ENCODE measurements around the gene HK3.

DNA sequence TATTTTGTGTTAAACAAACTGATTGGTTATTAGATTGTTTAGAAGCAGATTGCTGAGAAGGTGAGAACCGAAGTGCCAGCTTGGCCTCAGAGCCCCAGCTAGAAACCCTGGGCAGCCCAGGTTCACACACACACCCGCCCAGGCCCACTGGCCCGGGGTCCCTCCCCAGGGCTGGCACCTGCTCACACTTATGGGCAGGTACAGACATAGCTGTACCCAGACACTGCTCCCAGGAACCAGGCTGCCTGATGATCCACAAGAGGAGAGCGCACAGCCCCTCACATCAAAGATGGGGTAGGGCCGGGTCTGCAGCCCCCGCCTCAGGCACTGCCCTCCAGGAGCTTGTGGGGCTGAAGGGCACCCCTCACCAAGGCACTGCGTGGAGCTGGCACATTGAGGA lies 33.2 kb downstream of the HK3 start:
- TF ChIP-seq, protein P1, sequence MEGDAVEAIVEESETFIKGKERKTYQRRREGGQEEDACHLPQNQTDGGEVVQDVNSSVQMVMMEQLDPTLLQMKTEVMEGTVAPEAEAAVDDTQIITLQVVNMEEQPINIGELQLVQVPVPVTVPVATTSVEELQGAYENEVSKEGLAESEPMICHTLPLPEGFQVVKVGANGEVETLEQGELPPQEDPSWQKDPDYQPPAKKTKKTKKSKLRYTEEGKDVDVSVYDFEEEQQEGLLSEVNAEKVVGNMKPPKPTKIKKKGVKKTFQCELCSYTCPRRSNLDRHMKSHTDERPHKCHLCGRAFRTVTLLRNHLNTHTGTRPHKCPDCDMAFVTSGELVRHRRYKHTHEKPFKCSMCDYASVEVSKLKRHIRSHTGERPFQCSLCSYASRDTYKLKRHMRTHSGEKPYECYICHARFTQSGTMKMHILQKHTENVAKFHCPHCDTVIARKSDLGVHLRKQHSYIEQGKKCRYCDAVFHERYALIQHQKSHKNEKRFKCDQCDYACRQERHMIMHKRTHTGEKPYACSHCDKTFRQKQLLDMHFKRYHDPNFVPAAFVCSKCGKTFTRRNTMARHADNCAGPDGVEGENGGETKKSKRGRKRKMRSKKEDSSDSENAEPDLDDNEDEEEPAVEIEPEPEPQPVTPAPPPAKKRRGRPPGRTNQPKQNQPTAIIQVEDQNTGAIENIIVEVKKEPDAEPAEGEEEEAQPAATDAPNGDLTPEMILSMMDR (IDR thresholded peaks at IDR 0.05), result no peak
- no peak for TF ChIP-seq ZFX (IDR thresholded peaks at IDR 0.05; ENCODE audit: borderline replicate concordance)
